ENCODE data around the gene TCAP.

GRCh38 chr17:39625198-39625785 lies 39.9 kb upstream of the TCAP start:
- no peak for TF ChIP-seq POLR2A (IDR thresholded peaks at IDR 0.05)
- TF ChIP-seq CTCF (IDR thresholded peaks at IDR 0.05): no peak
